Measurements from ENCODE around the gene ZNF385A. TPM values are rescaled to one million over a fixed set of nuclear protein-coding genes. Genes with fewer than 3 reads are reported as not detected.

The ZNF385A gene
- total and polyA plus RNA-seq, 4 donors = 4.1 to 27.6 (median 16.8) TPM

- ATAC-seq (ENCODE audit: low FRiP score) (peak; percentile 88), DNase-seq (peak; percentile 91 to 95)
- Histone ChIP-seq H3K36me3 (ENCODE audit: control insufficient read depth in 1 of 2, insufficient read depth in 2 of 2, low read length in 1 of 2) (peaks cover 17 to 35% of the 10 kb centered on the region in 2 donors), H3K27me3 (ENCODE audit: control insufficient read depth in 1 of 2, insufficient read depth in 2 of 2, low read length in 1 of 2) (no peaks in the 10 kb centered on the region), H3K4me3 (ENCODE audit: low read length in 2 of 2) (no peak overlapping the region), H3K4me1 (ENCODE audit: control insufficient read depth in 1 of 2, insufficient read depth in 2 of 2, low read length in 2 of 2) (no peaks in the 10 kb centered on the region), H3K27ac (ENCODE audit: low read depth in 1 of 2, low read length in 2 of 2) (no peak overlapping the region), H3K9me3 (ENCODE audit: control insufficient read depth, low read length) (no peaks in the 10 kb centered on the region)
- WGBS, 2 donors = 67 to 68% methylated on average over 8 of the region's 8 CpGs
- intact Hi-C loops (cut with DNase I) = loop anchor here (1.0 to 2.0 kb wide), 2 partner anchors 38 to 40 kb away; no protein-coding TSS in a partner anchor
Measured at GRCh38 chr12:54398995-54399793, 14.7 kb upstream of the ZNF385A start.

- Histone ChIP-seq H3K4me3 (ENCODE audit: low read length in 2 of 2) (no peak overlapping the region), H3K36me3 (ENCODE audit: control insufficient read depth in 1 of 2, insufficient read depth in 2 of 2, low read length in 1 of 2) (peaks cover 17 to 30% of the 10 kb centered on the region in 2 donors), H3K4me1 (ENCODE audit: control insufficient read depth in 1 of 2, insufficient read depth in 2 of 2, low read length in 2 of 2) (no peaks in the 10 kb centered on the region), H3K27me3 (ENCODE audit: control insufficient read depth in 1 of 2, insufficient read depth in 2 of 2, low read length in 1 of 2) (no peaks in the 10 kb centered on the region), H3K27ac (ENCODE audit: low read depth in 1 of 2, low read length in 2 of 2) (no peak overlapping the region), H3K9me3 (ENCODE audit: control insufficient read depth, low read length) (no peaks in the 10 kb centered on the region)
- WGBS, 2 donors = 90% methylated on average over 2 of the region's 2 CpGs
- DNase-seq (no peak), ATAC-seq (ENCODE audit: low FRiP score) (no peak)
- intact Hi-C loops (cut with DNase I) = loop anchor here in 1 of 2 donors (2.0 kb wide), 1 partner anchor 39 kb away; no protein-coding TSS in a partner anchor
Measured at GRCh38 chr12:54398218-54398617, 13.7 kb upstream of the ZNF385A start.

DNA sequence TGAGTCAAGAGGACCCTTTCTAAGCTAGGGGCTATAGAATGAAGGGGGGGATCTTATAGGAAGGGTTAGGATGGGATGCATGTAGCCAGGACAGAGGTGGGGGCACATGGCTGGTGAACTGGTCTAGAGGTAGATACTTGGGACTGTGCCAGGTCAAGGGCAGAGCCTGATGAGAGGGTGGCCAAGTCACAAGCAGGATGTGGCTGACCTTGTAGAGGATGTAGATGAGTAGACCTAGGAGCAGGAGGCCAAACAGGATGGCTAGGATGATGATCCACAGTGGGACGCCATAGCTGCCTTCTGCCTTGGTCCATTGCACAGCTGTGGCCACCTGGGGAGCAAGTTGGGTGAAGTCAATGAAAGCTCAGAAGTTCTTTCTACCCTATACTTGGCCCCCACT lies 12.6 kb upstream of the ZNF385A start:
- H3K36me3 ChIP-seq (ENCODE audit: control insufficient read depth in 1 of 2, insufficient read depth in 2 of 2, low read length in 1 of 2) = peaks cover 14 to 28% of the 10 kb centered on the region in 2 donors
- WGBS, 2 donors = 86 to 98% methylated on average over 1 of the region's 1 CpG
- no peak for ATAC-seq (ENCODE audit: low FRiP score)

DNA sequence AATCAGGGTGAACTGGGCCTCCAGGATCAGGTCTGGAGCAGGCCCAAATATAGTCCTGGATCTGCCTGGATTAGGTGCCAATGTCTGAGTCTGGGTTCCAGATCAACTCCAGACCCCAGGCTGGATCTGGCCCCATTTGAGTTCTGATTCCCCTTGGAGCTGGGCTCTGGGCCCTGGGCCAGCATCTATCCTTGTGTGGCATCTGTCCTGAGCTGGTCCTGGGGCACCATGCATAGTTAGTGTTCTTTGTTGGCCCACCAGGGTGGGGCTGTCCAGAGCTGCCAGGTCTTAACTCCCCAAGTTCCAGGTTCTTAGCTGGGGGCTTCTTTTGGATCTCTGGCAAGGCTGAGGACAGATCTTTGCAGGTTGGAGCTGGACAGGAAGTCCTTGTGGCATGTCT lies 11.0 kb upstream of the ZNF385A start:
- intact Hi-C loops (cut with DNase I) = no loop called here
- DNase-seq = no peak
- Histone ChIP-seq H3K4me1 (ENCODE audit: control insufficient read depth in 1 of 2, insufficient read depth in 2 of 2, low read length in 2 of 2) (no peaks in the 10 kb centered on the region), H3K36me3 (ENCODE audit: control insufficient read depth in 1 of 2, insufficient read depth in 2 of 2, low read length in 1 of 2) (peaks cover 10 to 23% of the 10 kb centered on the region in 2 donors), H3K27me3 (ENCODE audit: control insufficient read depth in 1 of 2, insufficient read depth in 2 of 2, low read length in 1 of 2) (no peaks in the 10 kb centered on the region), H3K27ac (ENCODE audit: low read depth in 1 of 2, low read length in 2 of 2) (no peak overlapping the region), H3K9me3 (ENCODE audit: control insufficient read depth, low read length) (no peaks in the 10 kb centered on the region), H3K4me3 (ENCODE audit: low read length in 2 of 2) (no peak overlapping the region)
- ATAC-seq (ENCODE audit: low FRiP score) = no peak

More for the DNA sequence above, 12.6 kb upstream of the ZNF385A start:
- no peak for DNase-seq
- no peaks in the 10 kb centered on the region for H3K9me3 ChIP-seq (ENCODE audit: control insufficient read depth, low read length)
- H3K4me3 ChIP-seq (ENCODE audit: low read length in 2 of 2) = no peak overlapping the region
- no peaks in the 10 kb centered on the region for H3K4me1 ChIP-seq (ENCODE audit: control insufficient read depth in 1 of 2, insufficient read depth in 2 of 2, low read length in 2 of 2)
- no peak overlapping the region for H3K27ac ChIP-seq (ENCODE audit: low read depth in 1 of 2, low read length in 2 of 2)
- intact Hi-C loops (cut with DNase I) = no loop called here
- no peaks in the 10 kb centered on the region for H3K27me3 ChIP-seq (ENCODE audit: control insufficient read depth in 1 of 2, insufficient read depth in 2 of 2, low read length in 1 of 2)

DNA sequence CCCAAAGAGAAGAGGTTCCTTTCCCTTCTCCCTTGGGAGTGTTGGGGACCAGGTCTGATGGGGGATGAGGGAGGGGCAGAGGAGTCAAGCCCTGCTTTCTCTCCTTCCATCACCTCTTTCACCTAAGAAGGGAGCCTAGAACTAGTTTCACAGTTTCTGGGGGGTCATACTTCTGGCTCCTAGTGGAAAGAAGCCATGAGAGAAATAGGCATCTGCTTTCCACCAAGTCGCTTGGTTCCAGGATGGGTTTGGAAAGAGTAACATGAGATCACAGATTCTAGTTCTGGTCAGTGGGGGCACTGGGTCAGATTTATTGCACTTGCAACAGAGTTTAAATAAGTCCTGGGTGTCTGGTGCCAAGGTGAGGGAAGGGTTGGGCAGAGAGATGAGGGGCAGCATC lies 10.5 kb upstream of the ZNF385A start:
- no peaks in the 10 kb centered on the region for H3K9me3 ChIP-seq (ENCODE audit: control insufficient read depth, low read length)
- no peaks in the 10 kb centered on the region for H3K4me1 ChIP-seq (ENCODE audit: control insufficient read depth in 1 of 2, insufficient read depth in 2 of 2, low read length in 2 of 2)
- no peaks in the 10 kb centered on the region for H3K27me3 ChIP-seq (ENCODE audit: control insufficient read depth in 1 of 2, insufficient read depth in 2 of 2, low read length in 1 of 2)
- no peak for DNase-seq
- 56 to 72% methylated on average over 1 of the region's 1 CpG for WGBS, 2 donors
- H3K27ac ChIP-seq (ENCODE audit: low read depth in 1 of 2, low read length in 2 of 2) = no peak overlapping the region
- no peak overlapping the region for H3K4me3 ChIP-seq (ENCODE audit: low read length in 2 of 2)
- no peak for ATAC-seq (ENCODE audit: low FRiP score)
- intact Hi-C loops (cut with DNase I) = no loop called here
- peaks cover 10 to 23% of the 10 kb centered on the region in 2 donors for H3K36me3 ChIP-seq (ENCODE audit: control insufficient read depth in 1 of 2, insufficient read depth in 2 of 2, low read length in 1 of 2)

DNA sequence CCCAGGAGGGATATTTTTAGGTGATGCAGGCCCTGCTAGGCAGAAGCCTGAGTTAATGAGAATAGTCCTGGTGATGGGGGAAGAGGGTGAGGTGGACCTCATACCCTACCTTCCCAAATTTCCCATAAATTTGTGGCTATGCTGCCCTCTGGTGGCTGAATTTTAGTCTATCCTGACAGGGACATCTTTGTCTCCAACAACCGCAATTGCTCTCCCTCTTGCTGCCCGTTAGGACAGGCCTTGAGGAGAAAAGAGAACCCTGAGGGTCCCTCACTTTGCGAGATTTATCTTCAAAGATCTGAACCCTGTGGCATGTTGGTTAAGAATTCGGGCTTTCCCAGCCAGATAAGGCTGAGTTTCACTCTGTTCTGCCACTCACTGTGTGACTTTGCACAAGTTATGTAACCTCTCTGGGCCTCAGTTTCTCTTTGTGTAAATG lies 9.8 kb upstream of the ZNF385A start:
- peaks cover 10 to 20% of the 10 kb centered on the region in 2 donors for H3K36me3 ChIP-seq (ENCODE audit: control insufficient read depth in 1 of 2, insufficient read depth in 2 of 2, low read length in 1 of 2)
- ATAC-seq (ENCODE audit: low FRiP score) (peak; percentile 30), DNase-seq (no peak)
- no peak overlapping the region for H3K27ac ChIP-seq (ENCODE audit: low read depth in 1 of 2, low read length in 2 of 2)
- intact Hi-C loops (cut with DNase I) = no loop called here
- WGBS, 2 donors = 55 to 59% methylated on average over 4 of the region's 4 CpGs
- no peaks in the 10 kb centered on the region for H3K9me3 ChIP-seq (ENCODE audit: control insufficient read depth, low read length)
- no peaks in the 10 kb centered on the region for H3K27me3 ChIP-seq (ENCODE audit: control insufficient read depth in 1 of 2, insufficient read depth in 2 of 2, low read length in 1 of 2)
- no peak overlapping the region for H3K4me3 ChIP-seq (ENCODE audit: low read length in 2 of 2)
- H3K4me1 ChIP-seq (ENCODE audit: control insufficient read depth in 1 of 2, insufficient read depth in 2 of 2, low read length in 2 of 2) = no peaks in the 10 kb centered on the region

DNA sequence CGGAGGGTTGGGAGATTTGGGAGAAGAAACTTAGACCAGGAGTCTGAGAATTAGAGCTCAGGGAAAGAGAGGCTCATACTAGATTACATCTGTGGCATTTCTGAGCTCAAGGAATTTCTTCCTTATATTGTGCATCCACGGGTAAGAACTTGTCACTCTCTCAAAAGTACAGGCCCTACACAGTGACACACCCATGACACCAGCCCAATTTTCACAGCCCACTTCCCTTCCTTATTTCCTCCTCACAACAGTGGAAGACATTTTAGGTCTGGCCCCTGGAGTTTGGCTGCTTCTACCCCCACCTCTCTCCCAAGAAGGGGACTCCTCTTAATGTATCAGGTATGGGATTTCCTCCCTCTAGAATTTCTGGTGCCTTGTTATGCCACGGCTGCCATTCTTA lies 9.2 kb upstream of the ZNF385A start:
- ATAC-seq (ENCODE audit: low FRiP score) (no peak), DNase-seq (no peak)
- H3K9me3 ChIP-seq (ENCODE audit: control insufficient read depth, low read length) = no peaks in the 10 kb centered on the region
- no peak overlapping the region for H3K4me3 ChIP-seq (ENCODE audit: low read length in 2 of 2)
- intact Hi-C loops (cut with DNase I) = no loop called here
- peaks cover 10 to 20% of the 10 kb centered on the region in 2 donors for H3K36me3 ChIP-seq (ENCODE audit: control insufficient read depth in 1 of 2, insufficient read depth in 2 of 2, low read length in 1 of 2)
- H3K4me1 ChIP-seq (ENCODE audit: control insufficient read depth in 1 of 2, insufficient read depth in 2 of 2, low read length in 2 of 2) = no peaks in the 10 kb centered on the region
- WGBS, 2 donors = 87 to 88% methylated on average over 3 of the region's 3 CpGs
- H3K27ac ChIP-seq (ENCODE audit: low read depth in 1 of 2, low read length in 2 of 2) = no peak overlapping the region
- H3K27me3 ChIP-seq (ENCODE audit: control insufficient read depth in 1 of 2, insufficient read depth in 2 of 2, low read length in 1 of 2) = no peaks in the 10 kb centered on the region

GRCh38 chr12:54393207-54393609 lies 8.7 kb upstream of the ZNF385A start:
- H3K4me1 ChIP-seq (ENCODE audit: control insufficient read depth in 1 of 2, insufficient read depth in 2 of 2, low read length in 2 of 2) = no peaks in the 10 kb centered on the region
- H3K27me3 ChIP-seq (ENCODE audit: control insufficient read depth in 1 of 2, insufficient read depth in 2 of 2, low read length in 1 of 2) = no peaks in the 10 kb centered on the region
- whole genome bisulfite sequencing, 2 donors = 75 to 77% methylated on average over 6 of the region's 6 CpGs
- DNase-seq = no peak
- no peak overlapping the region for H3K4me3 ChIP-seq (ENCODE audit: low read length in 2 of 2)
- intact Hi-C loops (cut with DNase I) = no loop called here
- H3K27ac ChIP-seq (ENCODE audit: low read depth in 1 of 2, low read length in 2 of 2) = no peak overlapping the region
- ATAC-seq (ENCODE audit: low FRiP score) = no peak
- H3K36me3 ChIP-seq (ENCODE audit: control insufficient read depth in 1 of 2, insufficient read depth in 2 of 2, low read length in 1 of 2) = peaks cover 10 to 17% of the 10 kb centered on the region in 2 donors
- H3K9me3 ChIP-seq (ENCODE audit: control insufficient read depth, low read length) = no peaks in the 10 kb centered on the region
